GM21423 (cell line): Measurements from ENCODE around the gene PLEK.
"Not testable (repeated sequence)": the region's sequence is repeated elsewhere in the genome, so short reads cannot be mapped to it uniquely, and the experiment has no call there.

Source experiments
- ATAC-seq: cut with Tn5 transposase; IDR thresholded peaks from one replicate; pipeline ENCODE4 v1.9.1; 2021; ENCODE audit warnings: mild to moderate bottlenecking, moderate library complexity; ENCODE audit not compliant: unreplicated experiment

The PLEK gene

GRCh38 chr2:68436270-68436669, 71.2 kb downstream of the PLEK start:
- ATAC-seq, result no peak

- no peak for ATAC-seq
These were observed 73.6 kb downstream of the PLEK start for GRCh38 chr2:68438455-68439303.

- ATAC-seq, result peak; percentile 99
These were observed 76.3 kb downstream of the PLEK start for GRCh38 chr2:68441179-68441993.

GRCh38 chr2:68441994-68442322, 76.9 kb downstream of the PLEK start:
- ATAC-seq, result no peak

GRCh38 chr2:68446425-68446824, 81.3 kb downstream of the PLEK start:
- ATAC-seq, result not testable (repeated sequence)
